HPDE6-E6E7 (cell line): ENCODE data around the gene PGC.

Experiments used
- DNase-seq: peaks from one replicate; pipeline ENCODE4 v3.0.0; 2011; ENCODE audit warnings: missing footprints; ENCODE audit errors: extremely low spot score

PGC gene

DNA sequence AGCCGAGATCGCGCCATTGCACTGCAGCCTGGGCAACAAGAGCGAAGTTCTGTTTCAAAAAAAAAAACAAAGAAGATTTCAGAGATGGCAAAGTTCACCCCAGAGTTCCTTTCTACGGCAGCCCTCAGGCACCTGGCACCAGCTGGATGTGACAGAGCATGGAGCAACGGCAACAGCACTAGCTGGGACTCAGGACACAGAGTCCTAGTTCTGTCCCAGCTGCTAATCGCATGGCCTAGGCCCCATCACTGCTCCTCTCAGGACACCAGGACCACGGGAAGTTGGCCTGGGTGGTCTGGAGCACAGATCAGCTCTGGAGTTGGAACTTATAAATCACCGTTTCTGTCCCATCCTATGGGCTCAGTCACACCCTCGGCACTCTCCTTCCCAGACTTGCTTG, 1.1 kb downstream of the PGC start:
- no peak for DNase-seq

DNA sequence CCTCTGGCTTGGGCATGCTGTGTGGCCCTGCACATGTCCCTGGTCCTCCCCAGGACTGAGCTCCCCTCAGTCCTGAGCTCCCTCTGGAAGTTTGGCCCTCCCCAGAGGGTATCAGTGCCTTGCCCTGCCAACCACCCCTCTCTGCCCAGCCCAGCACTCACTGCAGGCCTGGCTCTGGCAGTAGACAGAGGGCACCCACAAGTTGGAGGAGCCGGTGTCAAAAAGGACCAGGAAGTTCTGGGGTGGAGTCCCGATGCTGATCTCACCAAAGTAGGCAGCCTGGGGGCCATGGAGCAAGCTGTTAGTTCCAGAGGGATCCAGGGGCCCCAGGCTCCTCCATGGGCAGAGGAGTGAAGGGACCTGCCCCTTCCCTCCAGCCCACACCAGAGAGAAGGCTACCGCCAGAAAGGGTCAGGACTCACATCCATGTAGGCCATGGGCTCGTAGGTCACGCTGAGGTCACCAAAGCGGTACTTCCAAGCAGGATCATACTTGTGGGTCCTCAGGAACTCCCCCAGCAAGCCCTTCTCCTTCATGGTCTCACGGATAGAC, 2.9 kb downstream of the PGC start:
- no peak for DNase-seq

DNA sequence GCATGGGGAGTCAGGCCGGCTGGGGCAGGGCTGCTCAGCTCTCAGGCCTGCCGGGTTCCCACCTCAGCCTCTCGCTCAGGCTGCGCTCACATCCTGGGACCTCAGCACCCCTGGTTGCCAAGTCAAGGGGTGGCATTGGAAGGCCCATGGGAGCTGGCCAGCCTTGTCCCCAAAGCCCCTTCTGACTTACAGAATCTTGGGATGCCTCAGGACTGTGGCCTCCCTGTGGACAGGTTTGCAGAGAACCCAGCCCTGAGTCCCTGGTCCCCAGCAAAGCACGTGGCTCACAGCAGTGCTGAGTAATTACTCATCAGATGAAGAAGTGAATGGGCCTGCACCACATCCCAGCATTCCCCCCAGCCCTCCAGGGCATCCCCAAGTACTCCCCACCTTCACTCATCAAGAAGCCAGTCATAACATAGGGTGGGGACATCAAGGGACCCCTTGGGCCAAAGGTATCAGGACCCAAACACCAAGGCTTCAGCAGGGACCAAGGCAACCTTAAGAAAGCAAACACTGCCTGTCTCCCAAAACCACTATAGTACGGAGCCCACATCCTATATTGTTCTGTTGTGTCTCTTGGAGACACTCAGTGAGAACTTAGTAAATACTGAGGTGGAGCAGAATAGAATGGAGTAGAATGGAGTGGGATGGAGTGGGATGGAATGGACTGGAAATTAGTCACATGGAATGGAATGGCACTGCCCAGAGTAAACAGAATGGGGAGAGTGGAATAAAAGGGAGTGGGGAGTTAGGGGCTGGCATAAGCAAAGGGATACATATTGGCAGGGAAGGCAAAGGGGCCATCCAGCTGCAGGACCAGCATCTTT, 3.6 kb downstream of the PGC start:
- DNase-seq, result no peak

DNA sequence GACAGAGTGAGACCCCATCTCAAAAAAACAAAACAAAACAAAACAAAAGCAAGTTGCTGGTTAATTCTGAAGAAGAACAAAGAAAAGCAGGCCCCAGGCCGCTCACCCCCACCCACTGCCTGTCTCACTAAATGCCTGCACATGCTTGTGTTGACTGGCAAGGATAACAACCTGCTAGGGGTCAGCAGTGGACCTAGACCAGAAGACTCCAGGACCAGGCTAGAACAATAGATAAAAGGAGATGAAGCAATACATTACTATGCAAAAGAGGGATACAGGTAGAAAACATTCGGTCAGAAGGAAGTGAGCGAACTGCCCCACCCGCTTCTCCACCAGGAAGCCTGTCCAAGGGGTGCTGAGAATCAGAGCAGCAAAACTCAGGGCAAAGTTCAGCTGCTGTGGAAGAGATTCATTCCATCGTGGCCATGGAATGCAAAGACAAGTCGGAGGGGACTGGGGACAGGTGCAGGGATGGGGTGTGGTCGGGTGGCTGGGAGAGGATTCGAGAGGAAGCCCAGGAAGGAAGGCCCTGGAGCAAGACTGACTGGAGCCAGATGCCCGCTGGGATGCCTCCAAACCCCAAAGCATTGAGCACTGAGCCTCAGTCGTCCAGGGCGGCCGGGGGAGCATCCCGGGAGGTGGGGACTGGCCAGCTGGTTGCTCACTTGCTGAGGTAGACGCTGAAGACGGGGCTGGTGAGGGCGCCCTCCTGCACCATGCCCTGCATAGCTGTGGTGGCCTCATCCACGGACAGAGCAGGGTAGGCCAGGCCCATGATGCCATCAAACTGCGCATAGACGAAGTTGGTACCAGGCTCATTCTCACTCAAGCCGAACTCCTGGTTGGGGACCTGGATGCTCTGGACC, 5.3 kb downstream of the PGC start:
- DNase-seq, result no peak

DNA sequence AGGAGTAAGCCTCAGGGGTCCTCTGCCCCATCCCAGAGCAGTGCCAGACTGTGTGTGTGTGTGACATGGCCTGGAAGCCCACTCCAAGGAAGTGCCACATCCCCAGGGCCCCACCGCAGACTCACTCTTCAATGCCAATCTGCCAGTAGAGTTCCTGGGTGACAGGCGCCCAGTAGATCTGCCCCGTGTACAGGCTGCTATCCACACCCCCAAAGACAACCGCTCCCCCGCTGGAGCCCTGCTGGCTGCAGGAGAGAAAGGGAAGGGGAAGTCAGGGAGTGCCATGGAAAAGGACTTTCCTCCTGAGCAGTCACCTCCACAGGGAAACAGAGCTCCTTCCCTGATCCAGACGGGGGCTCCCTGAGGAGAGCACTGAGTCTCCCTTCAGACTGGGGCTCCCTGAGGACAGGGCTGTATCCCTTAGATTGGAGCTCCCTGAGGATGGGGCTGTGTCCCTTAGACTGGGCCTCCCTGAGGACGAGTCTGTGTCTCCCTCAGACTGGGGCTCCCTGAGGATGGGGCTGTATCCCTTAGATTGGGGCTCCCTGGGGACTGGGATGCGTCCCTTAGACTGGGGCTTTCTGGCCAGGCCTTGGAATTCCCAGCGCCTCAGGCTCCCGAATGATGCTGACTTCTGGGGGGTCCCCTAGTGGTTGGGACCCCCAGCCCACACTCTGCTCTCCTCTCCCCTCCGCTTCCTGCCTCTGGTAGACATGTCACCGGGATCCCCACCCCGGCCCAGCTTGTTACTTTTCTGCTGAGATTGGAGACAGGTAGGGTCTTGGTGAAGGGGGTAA, 6.6 kb downstream of the PGC start:
- DNase-seq, result no peak

DNA sequence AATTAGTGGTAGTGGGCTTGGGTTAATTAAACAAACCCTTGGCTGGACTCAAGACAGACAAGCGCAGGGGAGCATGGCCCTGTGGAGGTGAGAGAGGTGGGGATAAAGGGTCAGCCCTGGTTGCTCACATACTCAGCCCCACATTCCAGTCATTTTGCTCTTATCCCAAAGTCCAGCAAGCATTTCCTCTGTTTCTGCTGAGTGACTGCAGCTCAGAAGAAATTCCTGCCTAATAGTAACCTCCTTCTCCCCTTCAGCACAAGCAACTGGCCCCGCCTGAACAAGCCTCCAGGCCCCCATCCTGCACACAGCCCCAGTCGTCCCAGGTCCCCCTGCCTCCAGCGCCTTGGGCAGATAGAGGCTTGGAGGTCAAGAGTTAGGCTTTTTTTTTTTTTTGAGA, 8.2 kb downstream of the PGC start:
- no peak for DNase-seq

DNA sequence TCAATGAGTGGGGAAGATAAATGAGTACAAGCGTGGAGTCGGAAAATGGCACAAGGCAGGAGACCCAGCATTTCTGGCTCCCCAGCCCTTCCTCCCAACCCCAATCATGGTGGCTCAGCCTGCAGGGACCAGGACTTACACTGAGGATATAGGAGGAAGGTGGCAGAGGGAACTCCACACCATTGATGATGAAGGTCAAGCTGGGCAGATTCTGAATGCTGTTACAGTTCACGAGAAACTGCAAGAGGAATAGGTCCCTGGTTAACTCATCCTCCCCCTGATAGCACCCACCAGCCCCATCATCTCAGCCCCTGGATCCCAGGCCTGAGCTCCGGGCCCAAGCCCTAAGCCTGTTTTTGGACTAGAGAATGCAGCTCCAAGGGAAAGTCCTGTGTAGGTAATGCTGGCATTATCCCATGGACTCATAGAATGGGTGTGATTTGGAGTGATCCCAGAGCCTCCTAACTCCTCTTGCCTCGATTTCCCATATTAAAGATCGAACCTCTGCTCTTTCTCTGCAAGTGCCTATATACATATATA, 9.5 kb downstream of the PGC start:
- no peak for DNase-seq

DNA sequence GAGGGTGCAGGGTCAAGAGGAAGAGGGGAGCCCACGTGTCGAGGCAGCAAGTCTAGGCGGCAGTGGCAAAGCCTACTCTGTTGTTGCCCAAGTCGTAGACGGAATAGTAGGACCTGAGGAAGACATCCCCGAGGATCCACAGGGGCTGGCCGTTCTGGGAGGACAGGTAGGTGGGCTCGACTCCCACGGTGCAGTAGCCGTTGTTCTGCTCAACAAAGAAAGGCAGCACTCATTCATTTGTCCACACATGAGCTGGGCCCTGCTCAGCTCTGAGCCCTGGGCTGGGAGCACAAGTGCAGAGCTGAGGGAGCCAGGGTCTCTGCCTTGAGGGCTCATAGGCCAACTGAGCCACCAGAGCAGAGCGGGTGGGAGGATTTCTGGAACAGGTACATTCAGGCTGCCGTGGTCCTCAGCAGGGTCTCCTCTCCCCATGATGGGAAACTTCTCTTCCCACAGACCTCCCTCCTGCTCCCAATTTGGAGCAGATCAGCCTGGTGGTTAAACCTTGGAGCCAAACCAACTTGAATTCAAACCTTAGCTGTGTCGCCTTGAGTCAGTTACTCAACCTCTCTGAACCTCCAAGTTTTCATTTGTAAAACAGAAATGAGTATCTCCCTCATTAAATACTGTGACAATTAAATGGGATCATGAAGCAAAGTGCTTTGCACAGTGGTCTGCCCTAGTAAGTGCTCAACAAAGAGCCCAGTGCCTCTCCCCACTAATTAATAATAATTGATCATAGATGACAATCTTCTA, 10.2 kb downstream of the PGC start:
- DNase-seq, result no peak

DNA sequence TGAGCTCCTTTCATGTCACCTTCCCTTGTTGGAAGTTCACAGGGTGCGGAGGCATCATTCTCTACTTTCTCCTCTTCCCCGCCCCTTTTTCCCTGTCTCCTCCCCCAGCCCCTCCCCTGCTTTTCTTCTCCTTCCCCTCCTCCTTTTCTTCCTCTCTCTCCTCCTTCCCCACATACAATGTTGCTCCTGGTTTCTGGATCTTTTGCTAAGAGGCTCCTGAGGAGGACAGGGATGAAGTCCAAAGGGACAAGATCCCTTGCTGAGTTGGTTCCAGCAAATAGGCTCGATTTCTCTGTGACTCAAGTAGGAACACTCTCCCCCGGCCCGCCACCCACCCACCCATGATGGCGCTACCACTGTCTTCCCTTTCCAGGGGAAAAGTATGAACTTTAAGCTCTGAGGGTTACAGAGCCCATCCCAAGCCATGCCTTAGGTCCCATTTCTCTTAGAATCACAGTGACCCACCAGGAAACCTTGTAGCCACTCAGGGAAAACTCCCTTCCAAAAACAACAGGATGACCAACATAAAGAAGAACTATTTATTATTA, 10.9 kb downstream of the PGC start:
- DNase-seq, result no peak

DNA sequence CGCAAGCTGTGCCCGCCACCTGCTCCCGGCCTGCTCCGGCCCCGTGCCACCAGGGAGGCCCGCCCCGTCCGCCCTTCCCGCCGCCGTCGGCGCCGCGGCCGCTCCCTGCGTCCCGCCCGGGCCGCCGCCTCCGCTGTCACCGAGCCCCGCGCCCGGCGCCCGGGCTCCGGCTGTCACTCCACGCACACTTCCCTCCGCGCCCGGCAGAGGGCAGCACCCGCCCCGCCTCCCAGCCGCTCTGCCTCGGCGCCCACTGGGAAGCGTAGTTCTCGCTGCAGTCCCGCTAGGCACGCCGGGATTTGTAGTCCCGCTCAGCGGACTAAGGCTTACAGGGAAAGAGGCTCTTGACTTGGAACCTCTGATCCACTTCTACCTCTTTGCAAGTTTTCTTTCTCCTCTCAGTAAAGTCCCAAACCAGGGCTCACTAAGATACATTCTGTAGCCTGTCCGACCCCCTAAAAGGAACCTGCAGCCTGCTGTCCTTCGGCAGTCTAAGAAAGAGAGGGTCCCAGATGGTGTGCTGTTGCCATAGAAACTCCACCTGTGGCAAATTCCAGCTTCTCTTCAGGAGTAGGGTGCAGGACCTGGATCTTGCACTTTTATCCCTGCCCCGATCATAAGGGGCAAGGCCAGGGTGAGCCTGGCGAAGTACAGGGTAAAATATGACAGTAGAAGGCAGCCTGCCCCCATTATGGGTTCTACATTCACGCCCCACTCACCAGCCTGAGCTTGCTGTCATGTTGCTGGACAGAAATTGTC, 11.6 kb downstream of the PGC start, which contains the start of gene TFEB:
Gene TFEB (minus strand): TSS at position 182 of the 759 bp plus-strand sequence. CDS start 44,395 bp downstream, outside the sequence.
- DNase-seq, result peak; percentile 92

DNA sequence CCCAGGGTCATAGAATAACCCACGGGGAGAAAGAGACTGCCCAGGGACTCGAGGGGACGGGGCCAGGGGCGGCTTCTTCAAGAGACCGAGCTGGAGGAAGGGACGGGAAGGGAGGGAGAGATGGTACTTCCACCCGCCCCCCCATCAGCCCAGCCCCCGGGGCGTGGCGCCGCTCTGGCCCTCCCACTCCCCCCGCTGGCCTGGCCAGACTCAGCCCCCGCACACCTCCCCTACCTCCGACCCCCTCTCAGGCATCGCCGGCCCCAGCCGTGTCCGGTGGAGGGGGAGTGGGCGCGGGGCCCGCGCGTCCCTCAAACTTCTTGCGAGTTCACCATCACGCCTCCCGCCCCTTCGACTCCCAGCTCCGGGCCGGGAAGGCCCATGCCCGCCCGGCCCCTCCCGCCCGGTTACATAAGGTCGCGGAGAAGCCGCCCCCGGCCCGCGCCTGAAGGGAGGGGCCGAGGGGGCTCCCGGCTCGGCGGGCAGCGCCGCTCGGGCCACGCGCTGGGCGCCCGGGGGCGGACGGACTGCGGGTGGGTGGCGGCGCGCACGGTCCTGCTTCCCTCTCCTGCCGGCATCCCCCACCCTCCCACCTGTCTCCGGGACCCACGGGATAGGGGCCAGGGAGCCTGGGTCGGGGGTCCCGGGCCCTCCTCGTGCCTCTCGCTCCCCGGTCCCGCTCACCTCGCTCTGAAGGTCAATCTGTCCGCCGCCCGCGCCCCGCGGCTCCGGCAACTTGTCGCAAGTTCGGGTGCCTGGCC, 12.4 kb downstream of the PGC start:
- DNase-seq, result peak; percentile 62

DNA sequence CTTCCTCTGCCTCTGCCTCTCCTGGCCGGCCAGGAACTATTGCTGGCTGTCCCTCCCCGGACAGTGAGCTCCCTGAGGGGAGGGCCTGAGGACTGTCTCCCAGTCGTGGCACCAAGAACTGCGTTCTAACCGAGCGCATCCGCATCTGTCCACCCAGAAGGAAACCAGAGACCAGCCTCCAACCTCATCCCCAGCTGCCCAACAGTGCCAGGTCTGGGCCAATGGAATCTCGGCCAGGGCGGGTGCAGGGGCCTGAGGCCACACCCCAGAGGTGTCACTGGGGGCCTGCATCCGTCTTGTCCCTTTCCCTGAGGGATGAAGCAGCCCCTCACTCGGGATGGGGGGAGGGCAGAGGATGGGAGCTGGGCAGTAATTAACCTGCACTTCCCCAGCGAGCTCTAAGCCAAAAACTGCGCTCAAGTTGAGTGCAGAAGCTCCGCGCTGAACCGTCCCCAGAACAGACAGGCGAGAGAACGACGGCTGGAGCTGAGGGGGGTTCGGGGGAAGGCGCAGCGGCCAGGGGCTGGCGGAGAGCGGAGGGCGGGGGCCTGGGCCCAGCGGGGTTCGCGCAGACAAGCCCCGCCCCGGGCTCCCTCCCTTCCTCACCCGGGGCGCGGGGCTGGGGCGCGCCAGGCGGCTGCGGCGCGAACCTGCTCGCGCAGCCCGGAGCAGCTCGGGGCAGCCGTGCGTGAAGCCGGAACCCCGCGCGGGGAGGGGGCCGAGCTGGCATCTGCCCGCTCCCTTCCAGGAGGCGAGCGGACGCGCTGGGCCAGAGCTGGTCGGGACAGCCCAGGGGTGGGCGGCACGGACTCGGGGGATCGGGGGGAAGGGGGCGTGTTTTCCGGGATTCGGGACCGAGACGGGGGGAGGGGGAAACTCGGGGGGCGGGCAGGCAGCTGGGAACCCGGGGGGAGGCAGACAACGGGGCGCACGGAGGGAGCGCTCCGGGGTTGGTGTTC, 13.2 kb downstream of the PGC start:
- DNase-seq, result peak; percentile 82

DNA sequence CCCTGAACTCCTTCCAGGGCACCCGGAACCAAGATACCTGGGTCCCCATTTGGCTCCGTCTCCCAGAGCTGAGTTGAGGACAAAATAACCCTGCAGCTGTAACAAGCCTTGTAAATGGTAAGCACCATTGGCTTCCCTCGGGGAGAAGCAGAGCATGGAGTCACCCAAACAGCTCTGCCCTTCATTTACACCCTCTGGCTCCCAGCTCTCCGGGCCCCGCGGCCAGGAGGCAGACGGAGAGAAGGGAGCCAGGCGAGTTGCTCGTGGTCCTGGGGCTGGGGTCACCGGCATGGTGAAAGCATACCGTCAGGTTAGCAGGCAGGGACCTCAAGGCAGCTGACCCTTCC, 13.9 kb downstream of the PGC start:
- DNase-seq, result no peak

DNA sequence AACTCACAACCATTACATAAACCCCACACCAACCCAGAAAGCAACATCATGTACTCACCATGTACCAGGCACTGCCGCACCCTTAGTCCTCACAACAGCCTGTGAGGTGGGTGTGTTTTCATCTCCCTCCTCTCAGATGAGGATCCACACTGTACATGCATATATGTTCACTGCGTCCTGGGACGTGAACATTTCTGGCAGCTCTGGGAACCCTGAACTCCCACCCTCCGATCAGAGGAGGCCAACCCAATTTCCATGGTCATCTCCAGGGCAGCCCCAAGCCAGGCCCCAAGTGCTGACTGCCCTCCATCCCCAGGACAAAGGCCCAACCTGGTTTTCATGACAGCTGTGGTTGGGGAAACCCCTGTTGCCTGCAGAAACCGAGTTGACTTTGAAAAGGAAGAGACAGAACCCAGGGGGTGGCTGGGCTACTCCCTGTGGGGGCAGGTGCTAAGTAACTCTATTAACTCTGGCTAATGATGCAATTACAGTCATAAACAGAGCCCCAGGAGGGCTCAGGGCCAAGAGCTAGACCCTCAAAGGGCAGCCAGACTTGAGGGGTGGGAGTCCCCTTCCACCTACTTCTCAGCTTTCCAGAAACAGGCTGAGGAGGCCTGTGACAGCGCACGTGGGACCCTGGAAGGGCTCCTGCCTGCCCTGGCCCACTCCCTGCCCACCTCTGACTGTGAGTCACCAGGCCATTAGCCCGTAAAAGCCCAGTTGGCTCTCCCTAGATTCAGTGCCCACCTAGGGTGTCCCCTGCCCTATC, 14.4 kb downstream of the PGC start:
- DNase-seq, result peak; percentile 14

DNA sequence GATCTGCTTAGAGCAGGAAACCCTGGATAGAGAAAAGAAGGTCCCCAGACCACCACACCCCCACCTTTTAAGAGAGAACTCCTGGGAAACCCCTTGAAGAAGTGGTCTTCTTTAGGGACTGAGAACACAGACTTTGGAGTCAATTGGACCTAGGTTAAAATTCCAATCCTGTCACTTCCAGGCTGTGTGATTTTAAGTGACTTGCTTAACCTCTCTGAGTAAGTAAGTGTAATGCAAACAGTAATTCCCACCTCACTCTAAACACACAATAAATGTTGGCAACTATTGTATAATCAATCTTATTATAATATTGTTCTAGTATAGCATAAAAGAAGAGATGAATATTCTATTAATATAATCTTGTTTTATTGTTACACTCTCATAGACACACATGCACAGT, 15.0 kb downstream of the PGC start:
- no peak for DNase-seq

DNA sequence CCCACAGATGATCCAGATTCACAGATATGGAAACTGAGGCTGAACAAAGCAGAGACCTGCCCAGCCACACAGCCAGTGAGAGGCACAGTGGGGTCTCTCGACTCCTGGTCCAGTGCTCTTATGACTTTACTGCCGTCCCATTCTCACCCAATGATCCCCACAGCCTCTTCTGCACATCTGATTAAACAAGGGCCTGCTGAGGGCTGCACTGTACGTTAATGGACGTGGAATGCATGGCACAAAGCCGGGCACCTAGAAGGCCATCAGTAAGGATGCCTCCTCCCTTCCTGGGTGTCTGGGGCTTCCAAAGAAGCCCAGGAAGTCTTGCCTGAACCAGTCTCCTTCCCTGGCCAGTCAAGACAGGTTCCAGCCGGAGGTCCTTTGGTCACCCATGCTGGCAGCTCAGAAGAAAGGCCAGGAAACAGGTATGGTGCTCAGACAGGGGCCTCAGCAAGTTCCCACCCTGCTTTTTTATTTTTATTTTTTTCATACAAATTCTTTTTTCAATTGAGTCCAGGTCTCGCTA, 15.6 kb downstream of the PGC start:
- DNase-seq, result no peak
